ENCODE measurements around the gene MLLT6. TPM values are rescaled to one million over a fixed set of nuclear protein-coding genes. Genes with fewer than 3 reads are reported as not detected.

The MLLT6 gene
- total RNA-seq, 3 donors from 2014 or later = 90.1 to 164 (median 112) TPM

DNA sequence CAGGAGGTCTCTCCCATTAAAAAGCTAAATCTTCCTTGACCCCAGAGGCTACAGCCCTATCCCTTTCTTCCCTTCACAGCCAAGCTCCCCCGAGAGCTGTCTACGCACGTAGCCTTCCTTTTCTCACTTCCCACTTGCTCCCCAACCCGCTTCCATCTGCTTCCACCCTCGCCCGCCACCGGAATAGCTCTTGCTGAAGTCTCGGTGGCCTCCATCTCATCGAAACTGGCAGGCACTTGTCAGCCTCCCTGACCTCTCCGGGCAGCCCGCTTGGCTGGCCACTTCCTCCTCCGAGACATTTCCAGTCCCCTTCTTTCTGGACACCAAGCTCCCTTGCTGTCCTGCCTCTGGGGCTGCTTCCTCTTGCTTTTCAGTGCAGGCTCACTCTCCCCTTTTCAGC is 19.6 kb upstream of the MLLT6 start:
- DNase-seq = no peak
- ATAC-seq = peak; percentile 21
- Histone ChIP-seq H3K36me3 (ENCODE audit: low read depth) (no peaks in the 10 kb centered on the region), H3K9me3 (no peaks in the 10 kb centered on the region), H3K4me1 (ENCODE audit: low read depth) (no peaks in the 10 kb centered on the region), H3K4me3 (no peak overlapping the region)
- no peak for TF ChIP-seq CTCF (IDR thresholded peaks at IDR 0.05)
- intact Hi-C loops (cut with DNase I, micrococcal nuclease) = no loop called here

GRCh38 chr17:38687286-38687685 is 17.8 kb upstream of the MLLT6 start:
- H3K36me3 ChIP-seq (ENCODE audit: low read depth) = no peaks in the 10 kb centered on the region
- no peak for TF ChIP-seq CTCF (IDR thresholded peaks at IDR 0.05)
- no peak overlapping the region for H3K4me3 ChIP-seq
- ATAC-seq (no peak), DNase-seq (no peak)
- intact Hi-C loops (cut with DNase I, micrococcal nuclease) = no loop called here
- H3K9me3 ChIP-seq = no peaks in the 10 kb centered on the region
- H3K4me1 ChIP-seq (ENCODE audit: low read depth) = no peaks in the 10 kb centered on the region

DNA sequence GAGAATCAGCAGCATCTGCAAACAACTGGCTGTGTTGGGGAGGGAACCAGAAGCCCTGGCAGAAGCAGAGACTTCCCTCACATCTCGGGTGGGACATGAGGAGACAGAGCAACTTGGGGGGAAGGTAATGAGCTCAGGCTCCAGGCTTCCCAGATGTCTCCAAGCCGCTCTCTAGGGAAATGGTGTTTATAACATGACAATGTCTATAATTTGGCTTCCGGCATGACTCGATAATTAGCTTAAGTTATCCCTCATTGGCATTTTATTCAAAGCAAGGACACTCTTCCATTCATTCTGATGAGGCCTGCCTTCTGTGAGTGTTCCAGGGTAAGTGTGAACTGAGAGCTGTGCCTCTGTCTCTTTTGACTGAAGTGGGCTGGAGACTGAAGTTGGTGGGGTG is 14.7 kb upstream of the MLLT6 start:
- intact Hi-C loops (cut with DNase I, micrococcal nuclease) = no loop called here
- Histone ChIP-seq H3K9me3 (no peaks in the 10 kb centered on the region), H3K36me3 (ENCODE audit: low read depth) (no peaks in the 10 kb centered on the region), H3K4me3 (no peak overlapping the region), H3K4me1 (ENCODE audit: low read depth) (peaks cover 4% of the 10 kb centered on the region)
- no peak for TF ChIP-seq CTCF (IDR thresholded peaks at IDR 0.05)
- no peak for ATAC-seq
- no peak for DNase-seq

DNA sequence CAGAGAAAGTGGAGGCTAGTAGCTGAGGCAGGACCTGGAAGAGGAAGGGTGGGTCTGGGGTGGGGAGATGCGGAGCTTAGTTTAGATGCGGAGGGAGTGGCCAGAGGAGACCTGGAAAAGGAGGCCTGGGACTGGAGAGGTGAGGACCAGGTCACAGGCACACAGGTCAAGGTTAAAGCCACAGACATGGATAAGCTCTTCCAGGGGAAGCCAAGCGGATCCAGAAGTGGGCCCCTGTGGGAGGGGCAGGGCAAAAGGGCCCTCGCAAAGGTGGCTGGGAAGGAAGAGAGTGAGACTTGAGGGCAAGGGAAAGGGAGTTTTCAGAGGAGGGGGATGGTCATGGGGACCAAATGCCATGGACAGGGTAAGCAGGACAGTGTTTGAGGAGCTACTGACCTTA is 13.9 kb upstream of the MLLT6 start:
- ATAC-seq = no peak
- DNase-seq = no peak
- TF ChIP-seq CTCF (IDR thresholded peaks at IDR 0.05) = no peak
- H3K4me3 ChIP-seq = no peak overlapping the region
- intact Hi-C loops (cut with DNase I, micrococcal nuclease) = no loop called here
- H3K36me3 ChIP-seq (ENCODE audit: low read depth) = no peaks in the 10 kb centered on the region
- peaks cover 4% of the 10 kb centered on the region for H3K4me1 ChIP-seq (ENCODE audit: low read depth)
- H3K9me3 ChIP-seq = no peaks in the 10 kb centered on the region

DNA sequence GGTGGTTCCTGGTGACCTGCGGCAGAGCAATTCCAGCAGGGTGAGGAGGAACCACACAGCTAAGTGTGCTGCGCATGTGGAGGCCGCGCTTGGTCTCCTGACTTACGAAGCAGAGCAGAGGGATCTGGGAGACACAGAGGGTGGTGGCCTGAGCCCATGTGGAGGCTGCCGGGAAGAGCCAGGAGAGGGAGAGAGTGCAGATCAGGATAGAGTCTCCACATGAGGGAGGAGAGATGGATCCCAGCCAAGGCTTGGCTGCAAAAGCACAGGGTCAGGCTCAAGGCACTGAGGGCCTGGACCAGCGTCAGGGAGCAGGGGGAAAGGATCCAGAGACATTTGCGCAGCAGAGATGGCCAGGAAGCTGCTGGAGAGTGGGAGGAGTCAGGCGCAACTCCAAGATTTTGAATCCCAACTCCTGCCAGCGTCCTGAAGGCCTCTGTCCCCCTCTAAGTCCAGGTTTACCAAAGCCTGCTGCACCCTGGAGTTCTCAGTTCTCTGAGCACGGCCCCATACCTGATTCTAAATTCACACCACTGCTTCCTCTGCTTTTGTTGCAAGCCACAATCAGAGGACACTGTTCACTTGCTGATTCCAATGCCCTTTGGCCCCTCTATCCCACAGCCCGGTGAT is 11.3 kb upstream of the MLLT6 start:
- intact Hi-C loops (cut with DNase I, micrococcal nuclease) = no loop called here
- TF ChIP-seq CTCF (IDR thresholded peaks at IDR 0.05) = no peak

More for the DNA sequence above, 11.3 kb upstream of the MLLT6 start:
- DNase-seq (peak; percentile 73 to 78 (median 76)), ATAC-seq (peak; percentile 72)
- Histone ChIP-seq H3K4me3 (no peak overlapping the region), H3K36me3 (ENCODE audit: low read depth) (no peaks in the 10 kb centered on the region), H3K4me1 (ENCODE audit: low read depth) (peaks cover 4% of the 10 kb centered on the region), H3K9me3 (no peaks in the 10 kb centered on the region)
